Dermis microvascular lymphatic vessel endothelial cell (primary cell): Measurements from ENCODE around the gene KL. TPM values are rescaled to one million over a fixed set of nuclear protein-coding genes. Genes with fewer than 3 reads are reported as not detected.

ENCODE experiments used
- DNase-seq, 2 donors: peaks; one replicate each; pipeline versions ENCODE4 v3.0.0 to v3.0.0-alpha.2; 2010; ENCODE audit warnings: low read depth in 2 of 2
- total RNA-seq: library from RNA; depleted of rRNA; stranded (reverse); fragments of >200 nt; gene quantifications from 2 replicates; pipeline ENCODE4 v1.2.1, GENCODE V29; 2014

Gene KL
- under 0.01 and 0.13 TPM in 2 replicates for total RNA-seq

GRCh38 chr13:33016414-33017322 is at the start of gene KL:
Gene KL, plus strand, starts transcription at chr13:33016423. Its CDS starts 18 bp downstream, at chr13:33016441.
- DNase-seq = peak in 1 of 2 donors; percentile 7

DNA sequence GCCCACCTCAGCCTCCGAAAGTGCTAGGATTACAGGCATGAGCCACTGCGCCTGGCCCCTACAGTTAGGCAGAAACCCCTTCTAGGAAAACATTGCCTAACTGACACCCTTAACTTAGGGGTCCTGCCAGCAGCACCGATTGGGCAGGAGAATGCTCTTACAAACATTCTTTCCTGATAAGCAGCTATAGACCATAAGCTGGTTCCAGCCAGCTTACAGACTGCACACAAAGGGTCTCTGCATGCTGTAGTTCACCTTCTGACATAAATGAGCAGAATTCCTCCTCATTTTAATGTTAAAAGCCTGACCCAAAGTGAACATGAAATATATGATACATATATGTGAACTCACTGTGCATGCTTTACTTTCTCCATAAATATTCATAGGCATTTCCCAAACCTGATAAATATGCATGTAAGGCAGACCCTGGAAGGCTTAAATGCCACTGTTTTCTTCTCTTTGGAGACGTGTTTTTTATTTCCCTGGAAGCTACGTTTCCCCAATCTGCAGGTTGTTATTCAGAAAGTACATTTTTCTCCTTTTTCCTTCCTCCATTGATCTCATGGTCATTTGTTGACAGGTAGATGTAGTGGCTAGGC is 48.5 kb upstream of the KL start:
- no peak for DNase-seq

DNA sequence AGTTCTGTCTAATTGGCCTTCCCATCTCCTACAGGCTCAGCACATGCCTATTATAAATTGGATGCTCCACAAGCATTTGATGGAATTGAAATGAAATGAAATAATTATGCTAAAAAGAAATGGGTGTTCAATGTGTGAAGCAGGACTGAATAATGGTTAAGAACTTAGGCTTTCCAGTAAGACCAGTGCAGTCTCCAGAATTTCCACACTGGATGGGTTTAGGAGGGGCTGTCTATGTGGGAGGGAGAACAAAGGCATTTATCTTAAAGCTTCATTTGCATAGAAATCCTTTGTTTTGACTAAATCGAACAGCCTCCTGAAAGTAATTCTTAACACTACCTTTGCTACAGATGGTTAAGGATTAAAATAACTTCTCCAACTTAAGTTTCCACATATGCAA is 47.9 kb upstream of the KL start:
- DNase-seq = no peak

DNA sequence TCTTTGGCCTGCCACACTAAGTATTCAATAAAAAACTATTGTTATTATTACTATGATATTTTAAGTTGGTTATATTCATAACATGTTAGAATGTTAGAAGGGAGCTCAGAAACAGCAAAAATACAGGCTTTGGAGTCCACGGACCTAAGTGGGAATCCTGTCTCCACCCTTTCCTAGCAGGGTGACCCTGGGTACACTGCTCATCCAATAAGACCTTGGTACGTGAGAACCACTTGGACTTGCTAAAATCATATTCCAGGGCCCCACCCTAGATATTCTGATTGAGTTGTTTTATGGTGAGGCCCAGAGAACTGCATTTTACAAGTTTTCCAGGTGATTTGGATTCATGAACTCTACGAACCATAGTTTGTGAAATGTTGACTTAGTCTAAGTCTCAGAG is 47.4 kb upstream of the KL start:
- DNase-seq = no peak

DNA sequence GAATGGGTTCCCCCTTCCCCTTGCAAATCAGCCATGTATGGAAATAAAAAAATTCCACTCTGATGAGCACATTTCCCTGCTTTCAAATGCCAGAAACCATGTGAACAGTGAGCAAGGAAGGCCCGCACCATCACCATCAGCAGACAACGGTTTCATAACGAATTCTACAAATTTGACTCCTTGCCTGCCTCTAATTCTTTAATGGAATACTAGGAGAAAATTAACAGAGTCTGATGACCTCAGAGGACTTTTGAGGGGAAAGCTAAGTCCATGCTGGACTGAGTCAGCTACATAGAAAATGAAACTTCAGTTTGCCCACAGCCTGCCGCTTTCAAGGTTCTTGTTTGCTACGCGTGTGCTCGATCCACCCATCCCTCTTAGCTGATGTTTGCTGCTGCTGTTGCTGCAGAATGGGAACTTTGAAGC is 46.7 kb upstream of the KL start:
- DNase-seq = peak; percentile 70

DNA sequence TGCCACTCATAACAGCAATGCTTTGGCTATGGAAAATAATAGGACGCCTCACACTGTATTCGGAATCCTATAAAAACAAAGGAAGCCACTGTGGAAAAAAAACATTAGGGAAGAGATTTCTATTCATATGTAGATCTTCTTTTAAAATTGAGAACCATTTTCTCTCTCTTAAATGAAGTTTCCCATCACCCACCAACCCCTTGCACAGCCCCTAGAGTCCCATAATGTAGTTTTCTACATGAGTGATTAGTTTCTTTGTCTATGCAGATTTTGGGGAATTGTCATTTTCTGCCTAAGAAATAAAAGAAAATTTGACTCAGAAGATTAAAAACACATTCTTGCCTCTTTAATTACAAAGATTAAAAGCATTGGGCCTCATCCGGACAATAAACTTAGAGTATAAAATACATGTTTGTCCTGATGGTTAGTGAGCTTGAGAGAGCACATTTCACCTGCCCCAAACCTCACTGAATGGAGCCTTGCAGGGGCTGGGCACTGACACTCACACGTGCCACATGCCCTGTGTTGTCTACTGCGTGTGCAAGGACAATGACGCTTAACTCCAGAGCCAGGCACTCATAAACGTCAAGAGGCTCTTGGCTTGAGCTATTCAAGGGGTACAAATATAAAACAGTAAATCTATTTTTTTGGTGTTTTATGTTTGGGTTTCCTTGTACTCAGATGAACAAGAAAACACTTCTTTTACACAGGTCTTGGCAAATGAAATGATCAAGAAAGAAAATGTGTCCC is 40.0 kb upstream of the KL start:
- DNase-seq = no peak

GRCh38 chr13:32976912-32977311 is 39.3 kb upstream of the KL start:
- DNase-seq = no peak

DNA sequence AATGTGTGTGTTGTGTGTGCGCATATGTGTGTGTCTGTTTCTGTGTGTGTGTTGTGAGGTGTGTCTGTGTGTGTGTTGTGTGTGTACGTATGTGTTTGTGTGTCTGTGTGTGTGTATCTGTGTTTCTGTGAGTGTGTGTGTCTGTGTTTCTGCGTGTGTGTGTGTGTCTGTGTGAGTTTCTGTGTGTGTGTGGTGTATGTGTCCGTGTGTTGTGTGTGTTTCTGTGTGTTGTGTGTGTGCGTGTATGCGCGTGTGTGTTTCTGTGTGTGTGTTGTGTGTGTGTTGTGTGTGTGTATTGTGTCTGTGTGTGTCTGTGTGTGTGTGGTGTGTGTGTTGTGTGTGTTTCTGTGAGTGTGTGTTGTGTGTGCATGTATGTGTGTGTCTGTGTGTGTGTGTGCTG is 38.9 kb upstream of the KL start:
- no peak for DNase-seq

GRCh38 chr13:32978278-32978677 is 37.9 kb upstream of the KL start:
- DNase-seq = no peak

DNA sequence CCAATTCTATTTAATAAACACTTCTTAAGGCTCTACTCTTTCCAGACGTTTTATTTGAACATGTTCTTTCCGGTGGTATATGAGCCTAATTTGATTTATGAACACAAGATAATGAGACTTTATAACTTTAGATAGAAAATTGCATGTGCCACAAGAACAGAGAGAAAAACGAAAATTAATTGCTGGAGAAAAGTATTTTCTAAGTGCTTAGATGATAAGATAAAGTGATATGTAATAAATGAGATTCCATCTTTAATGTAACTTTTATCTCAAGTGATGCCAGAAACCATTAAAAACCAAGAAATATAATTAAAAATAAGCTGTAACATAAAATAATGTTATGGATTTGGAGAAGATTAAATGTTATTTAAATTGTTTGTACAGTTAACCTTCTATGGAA is 33.2 kb upstream of the KL start:
- no peak for DNase-seq

- DNase-seq = no peak
Observed at GRCh38 chr13:32984857-32985626, 31.2 kb upstream of the KL start.

DNA sequence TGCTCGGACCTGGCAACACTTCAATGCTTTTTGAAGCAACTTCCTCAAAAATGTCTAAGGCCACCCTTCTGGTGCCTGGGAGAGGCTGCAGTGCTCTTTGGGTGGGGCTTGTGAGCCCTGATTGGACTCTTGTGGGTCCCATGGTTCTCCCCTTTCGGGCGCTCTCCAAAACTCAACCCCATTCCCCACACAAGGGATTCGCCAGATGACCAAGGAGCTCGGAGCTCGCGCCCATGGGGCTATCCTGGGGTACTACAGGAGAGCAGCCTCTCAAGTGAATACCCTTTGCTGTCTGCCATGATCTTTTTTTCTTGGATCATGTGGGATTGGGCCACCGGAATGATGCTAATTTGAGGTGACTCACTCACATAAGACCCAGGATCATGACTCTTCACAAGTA is 29.7 kb upstream of the KL start:
- DNase-seq = no peak

DNA sequence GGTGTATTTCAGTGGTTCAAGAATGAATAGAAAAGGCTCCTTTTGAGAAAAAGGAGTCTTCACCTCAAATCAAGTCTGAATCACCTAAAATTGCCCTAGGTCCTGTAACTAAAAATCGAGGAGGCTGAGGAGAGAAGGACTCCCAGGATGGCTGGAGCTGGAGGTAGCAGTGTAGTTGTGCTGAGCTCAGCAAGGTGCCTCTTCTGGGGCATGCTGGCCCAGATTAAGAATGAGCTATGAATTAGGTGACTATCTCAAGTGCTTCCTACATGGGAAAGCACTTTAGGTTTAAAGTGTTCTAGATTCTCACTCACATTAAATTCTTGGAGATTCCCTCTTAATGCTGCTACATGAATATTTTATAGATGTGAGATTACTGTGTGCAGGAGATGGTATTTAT is 28.8 kb upstream of the KL start:
- no peak for DNase-seq

GRCh38 chr13:32988608-32989289 is 27.5 kb upstream of the KL start:
- no peak for DNase-seq

GRCh38 chr13:32989290-32989667 is 26.9 kb upstream of the KL start:
- DNase-seq = no peak

DNA sequence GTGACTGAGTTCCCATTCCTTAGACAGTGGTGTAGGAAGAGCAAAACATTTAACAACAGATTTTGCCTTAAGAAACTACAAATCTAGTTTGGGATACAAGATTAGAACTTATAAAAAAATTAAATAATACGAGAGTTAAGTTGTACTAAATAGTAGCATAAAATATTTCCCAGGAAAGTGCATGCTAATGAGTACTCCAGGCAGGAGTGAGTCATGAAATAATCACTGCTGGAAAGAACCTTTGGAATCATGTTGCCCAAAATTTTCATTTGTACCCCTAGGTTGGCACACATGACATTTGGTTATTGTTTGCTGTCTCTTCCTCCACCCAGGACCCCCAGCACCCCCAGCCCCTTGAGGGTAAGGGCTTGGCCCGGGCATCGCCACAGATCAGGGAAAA is 26.3 kb upstream of the KL start:
- DNase-seq = no peak

DNA sequence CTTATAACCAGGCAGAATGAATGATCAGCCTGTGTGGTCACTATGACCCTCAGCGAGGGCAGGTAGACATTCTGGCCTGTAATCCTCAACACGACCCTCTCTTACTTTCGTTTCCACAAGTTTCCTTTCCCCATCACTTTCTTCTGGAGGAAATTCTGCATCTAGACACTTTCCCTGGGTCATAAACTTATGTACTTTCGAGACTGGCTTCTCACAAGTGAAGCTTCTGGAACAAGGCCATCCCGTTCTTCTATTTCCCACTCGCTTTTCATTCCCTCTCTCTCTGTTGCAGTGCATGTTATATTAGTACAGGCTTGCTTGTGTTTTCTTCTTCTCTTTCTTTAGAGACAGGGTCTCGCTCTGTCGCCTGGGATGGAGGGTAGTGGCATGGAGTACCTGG is 23.1 kb upstream of the KL start:
- DNase-seq = no peak

DNA sequence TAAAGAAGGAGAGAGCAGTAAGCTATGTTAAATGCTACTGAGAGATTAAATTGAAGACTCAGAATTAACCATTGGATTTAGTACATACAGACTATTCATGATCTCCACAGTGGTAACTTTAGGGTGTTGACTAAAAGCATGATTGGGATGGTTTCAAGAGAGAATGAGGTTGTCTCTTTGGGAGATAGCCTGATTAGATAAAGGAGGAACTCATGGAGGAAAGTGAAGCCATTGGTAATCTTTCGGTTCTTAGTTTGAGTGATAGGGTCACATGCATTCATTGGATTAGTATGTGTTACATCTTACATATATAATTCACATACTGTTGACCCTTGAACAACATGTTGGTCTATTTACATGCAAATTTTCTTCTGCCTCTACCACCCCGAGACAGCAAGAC is 18.8 kb upstream of the KL start:
- DNase-seq = no peak

GRCh38 chr13:32998966-32999365 is 17.3 kb upstream of the KL start:
- DNase-seq = no peak

DNA sequence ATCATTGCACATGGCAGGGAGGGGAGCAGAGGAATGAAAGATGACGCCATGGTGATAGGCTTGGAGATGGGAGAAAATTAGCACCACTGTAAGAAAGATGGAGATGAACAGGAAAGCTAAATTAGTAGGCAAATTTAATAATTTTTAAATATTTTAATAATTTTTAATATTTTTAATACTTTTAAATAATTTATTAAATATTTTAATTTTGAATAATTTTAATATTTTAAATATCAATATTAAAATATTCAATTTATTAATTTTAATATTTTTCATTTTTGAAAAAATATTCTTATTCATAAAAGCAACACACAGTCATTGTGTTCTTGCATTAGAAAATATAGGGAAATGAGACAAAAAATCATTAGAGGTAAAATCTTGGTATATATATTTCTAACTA is 15.9 kb upstream of the KL start:
- no peak for DNase-seq

GRCh38 chr13:33003458-33004019 is 12.7 kb upstream of the KL start:
- DNase-seq = no peak
